SK-N-SH treated with all-trans-retinoic acid at 6 μM for 48 hours (cell line): ENCODE results near the gene FCRL3.

Source experiments
- CREB5 ChIP-seq: fragments of 250-450 bp; sonication (Bioruptor Pico); IDR thresholded peaks from 2 replicates; pipeline ENCODE4 v1.5.1; 2020; ENCODE audit warnings: low read depth, mild to moderate bottlenecking, moderate library complexity
- ISL1 ChIP-seq: fragments of 250-450 bp; sonication (Bioruptor Pico); IDR thresholded peaks from 2 replicates; pipeline ENCODE4 v2.1.2; 2022; ENCODE audit warnings: mild to moderate bottlenecking, moderate library complexity
- PPARA ChIP-seq: fragments of 250-450 bp; sonication (Bioruptor Pico); IDR thresholded peaks from 2 replicates; pipeline ENCODE4 v1.5.0; 2020; ENCODE audit warnings: mild to moderate bottlenecking, borderline replicate concordance
- TOX ChIP-seq: fragments of 250-450 bp; sonication (Bioruptor Pico); IDR thresholded peaks from 2 replicates; pipeline ENCODE4 v1.8.0; 2021; ENCODE audit warnings: mild to moderate bottlenecking, moderate library complexity, borderline replicate concordance
- ZC3H10 ChIP-seq: fragments of 250-450 bp; sonication (Bioruptor Pico); IDR thresholded peaks from 2 replicates; pipeline ENCODE4 v1.5.1; 2021; ENCODE audit warnings: mild to moderate bottlenecking, moderate library complexity
- ZNF70 ChIP-seq: fragments of 450-650 bp; formaldehyde crosslinking; IDR thresholded peaks from 2 replicates; pipeline ENCODE4 v1.5.0; 2020; ENCODE audit warnings: mild to moderate bottlenecking, moderate library complexity
- TF ChIP-seq, protein P1 (sequence below): fragments of 250-450 bp; sonication (Bioruptor Pico); IDR thresholded peaks from 2 replicates; pipeline ENCODE4 v1.8.0; 2020; ENCODE audit warnings: mild to moderate bottlenecking, moderate library complexity, borderline replicate concordance

DNA sequence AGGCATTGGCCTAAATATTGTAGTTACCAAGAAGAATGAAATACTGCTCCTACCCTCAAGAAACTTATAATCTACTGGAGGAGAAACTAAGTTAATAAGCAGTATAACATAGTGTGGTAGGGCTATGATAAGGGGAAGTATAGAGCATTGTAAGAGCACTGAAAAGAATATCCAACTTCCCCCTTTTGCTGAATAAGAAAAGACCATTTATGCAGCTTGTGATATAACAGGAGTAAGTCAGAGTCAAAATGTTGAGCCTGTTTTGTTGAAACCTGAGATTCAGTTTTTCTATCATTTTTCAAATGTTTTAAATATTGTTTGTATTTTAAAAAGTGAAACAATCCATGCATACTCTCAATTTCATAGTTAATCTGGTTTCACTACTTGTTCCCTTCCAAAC lies 54.4 kb downstream of the FCRL3 start:
- TF ChIP-seq, protein P1, sequence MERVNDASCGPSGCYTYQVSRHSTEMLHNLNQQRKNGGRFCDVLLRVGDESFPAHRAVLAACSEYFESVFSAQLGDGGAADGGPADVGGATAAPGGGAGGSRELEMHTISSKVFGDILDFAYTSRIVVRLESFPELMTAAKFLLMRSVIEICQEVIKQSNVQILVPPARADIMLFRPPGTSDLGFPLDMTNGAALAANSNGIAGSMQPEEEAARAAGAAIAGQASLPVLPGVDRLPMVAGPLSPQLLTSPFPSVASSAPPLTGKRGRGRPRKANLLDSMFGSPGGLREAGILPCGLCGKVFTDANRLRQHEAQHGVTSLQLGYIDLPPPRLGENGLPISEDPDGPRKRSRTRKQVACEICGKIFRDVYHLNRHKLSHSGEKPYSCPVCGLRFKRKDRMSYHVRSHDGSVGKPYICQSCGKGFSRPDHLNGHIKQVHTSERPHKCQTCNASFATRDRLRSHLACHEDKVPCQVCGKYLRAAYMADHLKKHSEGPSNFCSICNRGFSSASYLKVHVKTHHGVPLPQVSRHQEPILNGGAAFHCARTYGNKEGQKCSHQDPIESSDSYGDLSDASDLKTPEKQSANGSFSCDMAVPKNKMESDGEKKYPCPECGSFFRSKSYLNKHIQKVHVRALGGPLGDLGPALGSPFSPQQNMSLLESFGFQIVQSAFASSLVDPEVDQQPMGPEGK (CRISPR knock-in tag) = no peak
- TF ChIP-seq ZC3H10 (CRISPR knock-in tag) (no peak), CREB5 (CRISPR knock-in tag) (no peak), ISL1 (no peak), PPARA (CRISPR knock-in tag) (no peak), TOX (no peak), ZNF70 (CRISPR knock-in tag) (no peak)
